Urothelium cell line (cell line): ENCODE measurements around the gene TAT.
"Not testable (repeated sequence)": the region's sequence is repeated elsewhere in the genome, so short reads cannot be mapped to it uniquely, and the experiment has no call there.

Experiments used
- DNase-seq: peaks from one replicate; pipeline ENCODE4 v3.0.0; 2011; ENCODE audit warnings: low spot score, mixed read lengths
- FAIRE-seq: peaks from 2 replicates; lab custom pipeline; 2011; peaks lifted over from hg19 to GRCh38; lab: Jason Lieb, UNC

TAT gene

DNA sequence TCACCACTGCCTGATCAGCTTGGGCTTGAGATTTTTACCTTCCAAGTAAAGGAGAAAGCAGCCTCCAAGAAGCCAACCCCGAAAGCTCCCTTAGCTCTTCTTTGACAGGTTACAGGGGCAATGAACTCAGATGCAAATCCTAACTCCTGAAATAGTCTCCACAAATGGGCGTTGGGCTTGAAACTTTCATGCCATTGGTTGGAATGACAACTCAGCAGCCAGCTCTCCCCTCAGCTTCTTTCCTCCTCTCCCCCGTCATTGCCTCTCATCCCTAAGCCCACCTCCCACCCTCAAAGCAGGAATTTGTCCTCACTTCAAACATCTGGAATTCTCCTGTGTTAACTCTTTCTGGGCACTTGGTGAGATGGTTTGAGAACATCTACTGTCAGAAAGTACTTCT, at the start of gene TAT:
TAT (minus strand) TSS at position 122 of the 400 bp plus-strand sequence. CDS start 677 bp downstream, outside the sequence.
- DNase-seq (no peak), FAIRE-seq (no peak)

DNA sequence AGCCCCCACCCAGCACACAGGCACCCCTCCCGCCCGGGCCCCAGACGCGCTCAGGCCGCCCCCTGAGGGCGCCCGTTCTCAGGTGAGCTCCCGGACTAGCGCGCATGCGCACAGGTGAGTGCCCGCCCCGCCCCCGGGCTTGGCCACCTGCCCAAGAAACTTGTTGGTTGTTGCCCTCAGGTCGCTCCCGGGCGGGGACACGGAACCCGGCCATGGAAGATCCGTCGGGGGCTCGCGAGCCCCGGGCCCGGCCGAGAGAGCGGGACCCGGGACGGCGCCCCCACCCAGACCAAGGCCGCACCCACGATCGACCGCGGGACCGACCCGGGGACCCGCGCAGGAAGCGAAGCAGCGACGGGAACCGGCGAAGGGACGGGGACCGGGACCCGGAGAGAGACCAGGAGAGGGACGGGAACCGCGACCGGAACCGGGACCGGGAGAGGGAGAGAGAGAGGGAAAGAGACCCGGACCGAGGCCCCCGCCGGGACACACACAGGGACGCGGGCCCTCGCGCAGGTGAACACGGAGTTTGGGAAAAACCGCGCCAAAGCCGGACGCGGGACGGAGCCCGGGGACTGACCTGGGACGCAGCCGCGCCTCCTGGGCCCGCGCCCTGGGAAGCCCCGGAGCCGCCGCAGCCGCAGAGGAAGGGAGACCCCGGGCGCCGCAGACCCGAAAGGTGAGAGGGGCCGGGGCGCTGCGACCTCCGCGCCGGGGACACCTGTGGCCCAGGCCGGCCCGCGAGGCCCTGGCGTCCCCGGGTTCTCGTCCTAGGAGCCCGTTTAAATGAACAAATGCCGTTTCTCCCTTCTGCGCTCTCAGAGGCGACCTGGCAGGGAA, 49.3 kb upstream of the TAT start, which contains the start of gene MARVELD3:
MARVELD3 (plus strand) TSS at position 167 of the 840 bp plus-strand sequence; CDS start at position 213, 46 bp downstream.
- FAIRE-seq (no peak), DNase-seq (no peak)

DNA sequence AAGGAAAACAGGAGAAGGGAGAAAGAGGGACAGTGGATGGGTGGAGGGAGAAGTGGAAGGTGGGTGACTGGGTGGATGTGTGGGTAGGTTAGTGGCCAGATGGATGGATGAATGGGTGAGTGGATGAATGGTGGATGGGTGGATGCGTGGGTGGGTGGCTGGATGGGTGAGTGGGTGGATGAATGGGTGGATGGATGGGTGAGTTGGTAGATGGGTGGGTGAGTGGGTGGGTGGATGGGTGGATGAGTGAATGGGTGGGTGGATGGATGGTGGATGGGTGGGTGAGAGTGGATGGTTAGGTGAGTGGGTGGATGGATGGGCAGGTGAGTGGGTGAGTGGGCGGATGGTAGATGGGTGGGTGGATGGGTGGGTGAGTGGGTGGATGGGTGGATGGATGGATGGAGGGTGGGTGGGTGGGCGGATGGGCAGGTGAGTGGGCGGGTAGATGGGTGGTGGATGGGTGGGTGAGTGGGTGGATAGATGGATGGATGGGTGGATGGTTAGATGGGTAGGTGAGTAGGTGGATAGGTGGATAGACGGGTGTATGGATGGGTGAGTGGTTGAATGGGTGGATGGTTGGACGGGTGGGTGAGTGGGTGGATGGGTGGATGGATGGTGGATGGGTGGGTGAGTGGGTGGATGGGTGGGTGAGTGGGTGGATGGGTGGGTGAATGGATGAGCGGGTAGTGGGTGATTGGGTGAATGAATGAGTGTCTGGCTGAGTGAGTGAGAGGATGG, 48.4 kb upstream of the TAT start:
- FAIRE-seq, result no peak
- DNase-seq, result no peak

DNA sequence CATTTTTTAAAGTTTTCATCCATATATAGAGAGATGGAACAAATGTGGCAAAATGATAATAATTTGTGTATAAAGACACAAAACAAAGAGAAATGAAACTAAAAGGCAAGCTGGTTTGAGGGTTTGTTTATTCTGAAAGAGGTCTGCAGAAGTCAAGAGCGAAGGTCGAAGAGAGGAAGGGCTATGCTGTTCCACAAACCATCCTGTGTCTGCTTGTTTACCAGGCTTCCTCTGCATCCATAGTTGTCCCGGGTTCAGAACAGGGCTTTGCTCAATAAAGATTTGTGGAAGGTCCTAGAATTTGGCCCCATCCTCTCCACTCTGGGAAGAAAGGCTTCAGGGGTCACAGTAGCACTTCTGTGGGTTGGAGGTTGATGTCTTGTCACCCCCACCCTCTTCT, 46.7 kb upstream of the TAT start:
- FAIRE-seq, result no peak

DNA sequence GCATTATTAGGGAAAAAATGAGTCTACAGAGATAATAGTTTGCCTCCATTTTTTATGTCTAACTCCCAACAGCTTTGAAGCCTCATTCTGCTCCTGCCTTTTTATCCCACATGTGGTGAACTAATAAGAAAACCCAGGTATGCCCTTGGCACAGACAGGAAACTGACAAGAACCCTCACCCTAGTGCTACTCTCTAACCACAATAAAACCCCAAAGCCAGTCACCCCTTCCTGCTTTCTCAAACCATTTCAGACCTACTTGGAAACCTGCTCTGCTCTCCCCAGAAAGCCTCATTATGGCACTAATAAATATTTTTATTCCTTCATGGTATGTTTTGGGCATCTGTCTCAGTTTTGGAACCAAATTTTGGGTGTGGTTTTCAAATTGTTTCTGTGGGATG, 45.2 kb upstream of the TAT start:
- DNase-seq (no peak), FAIRE-seq (no peak)

More for the DNA sequence above, 46.7 kb upstream of the TAT start:
- no peak for DNase-seq

DNA sequence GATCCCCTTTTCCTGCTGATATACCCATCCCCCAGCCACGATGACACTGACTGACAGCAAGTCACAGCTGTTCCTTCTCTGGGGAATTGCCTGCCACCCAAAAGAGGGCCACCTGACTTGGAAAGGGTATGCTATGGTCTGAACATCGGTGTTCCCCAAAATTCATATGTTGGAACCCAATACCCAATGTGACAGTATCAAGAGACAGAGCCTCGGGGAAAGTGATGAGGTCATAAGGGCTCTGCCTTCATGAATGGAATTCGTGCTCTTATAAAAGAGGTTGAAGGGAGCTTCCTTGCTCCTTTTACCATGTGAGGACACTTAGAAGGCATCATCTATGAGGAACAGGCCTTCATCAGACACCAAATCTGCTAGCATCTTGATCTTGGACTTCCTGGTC, 41.5 kb upstream of the TAT start:
- no peak for FAIRE-seq
- no peak for DNase-seq

DNA sequence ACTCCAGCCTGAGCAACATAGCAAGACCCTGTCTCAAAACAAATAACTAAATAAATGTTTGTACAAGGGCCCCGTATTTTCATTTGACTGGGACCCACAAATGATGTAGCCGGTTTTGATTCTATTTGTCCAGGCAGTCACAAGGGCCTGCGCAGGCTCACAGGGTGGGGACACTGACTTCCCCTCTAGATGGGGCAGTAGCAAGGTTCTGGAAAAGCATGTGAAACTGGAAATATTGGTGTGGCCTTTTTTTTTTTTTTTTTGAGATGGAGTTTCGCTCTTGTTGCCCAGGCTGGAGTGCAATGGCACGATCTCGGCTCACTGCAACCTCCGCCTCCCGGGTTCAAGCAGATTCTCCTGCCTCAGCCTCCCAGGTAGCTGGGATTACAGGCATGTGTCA, 38.1 kb upstream of the TAT start:
- FAIRE-seq, DNase-seq: not testable (repeated sequence)

DNA sequence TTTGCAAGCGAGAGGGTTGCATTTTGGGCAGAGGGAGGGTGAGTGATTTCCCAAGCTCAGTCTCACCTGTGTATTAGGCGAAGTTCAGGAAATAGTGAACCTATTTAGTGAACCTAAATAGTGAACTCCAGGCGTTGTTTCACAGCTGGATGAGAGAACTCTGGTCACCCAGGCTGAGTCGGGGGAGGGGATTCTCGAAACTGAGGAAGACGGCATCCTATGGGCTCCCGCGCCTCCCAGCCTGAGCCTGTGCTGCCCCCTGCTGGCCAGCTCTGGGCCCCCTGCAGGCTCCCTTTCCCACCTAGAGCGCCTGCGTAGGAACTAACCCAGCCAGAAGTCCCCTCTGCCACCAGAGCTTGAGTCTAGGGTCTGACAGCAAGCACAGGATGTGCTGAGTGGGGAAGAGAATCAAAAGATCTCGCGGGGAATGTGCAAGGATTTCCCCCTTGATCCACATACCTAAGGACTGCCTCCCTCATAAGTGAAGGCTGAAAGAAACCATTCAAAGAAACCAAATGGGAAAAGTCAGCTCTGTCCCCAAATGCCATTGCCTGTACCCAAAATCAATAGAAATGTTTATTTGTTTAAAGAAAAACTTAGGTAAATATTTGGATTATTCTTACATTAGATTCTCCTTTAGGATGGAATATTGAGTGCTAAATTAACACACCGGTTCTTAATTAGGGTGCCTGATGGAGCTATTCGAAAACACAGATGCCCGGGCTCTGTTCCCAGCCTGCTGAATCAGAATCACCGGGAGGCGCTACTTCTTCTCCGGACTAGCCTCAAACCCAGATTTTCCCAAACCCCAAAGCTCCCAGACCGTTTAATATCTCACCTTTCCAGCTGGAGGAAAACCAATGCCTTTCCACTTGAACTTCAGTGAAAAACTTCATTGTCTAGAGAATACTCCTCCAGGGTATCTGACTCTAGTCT, 34.3 kb upstream of the TAT start:
- FAIRE-seq, result no peak
- peak; percentile 87 for DNase-seq

DNA sequence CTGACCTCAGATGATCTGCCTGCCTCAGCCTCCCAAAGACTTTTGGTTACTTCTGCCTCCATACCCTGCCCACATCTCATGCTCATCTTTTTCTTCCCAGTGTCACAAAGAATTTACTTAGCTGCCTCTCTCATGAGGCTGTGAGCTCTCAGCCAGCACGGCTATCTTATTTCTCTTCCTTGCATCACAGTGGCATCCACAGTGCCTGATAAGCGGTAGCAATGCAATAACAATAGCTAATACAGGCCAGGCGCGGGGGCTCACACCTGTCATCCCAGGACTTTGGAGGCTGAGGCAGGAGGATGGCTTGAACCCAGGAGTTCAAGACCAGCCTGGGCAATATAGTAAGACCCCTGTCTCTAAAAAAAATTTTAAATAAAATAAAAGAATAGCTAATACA, 33.6 kb upstream of the TAT start:
- no peak for FAIRE-seq
- no peak for DNase-seq

DNA sequence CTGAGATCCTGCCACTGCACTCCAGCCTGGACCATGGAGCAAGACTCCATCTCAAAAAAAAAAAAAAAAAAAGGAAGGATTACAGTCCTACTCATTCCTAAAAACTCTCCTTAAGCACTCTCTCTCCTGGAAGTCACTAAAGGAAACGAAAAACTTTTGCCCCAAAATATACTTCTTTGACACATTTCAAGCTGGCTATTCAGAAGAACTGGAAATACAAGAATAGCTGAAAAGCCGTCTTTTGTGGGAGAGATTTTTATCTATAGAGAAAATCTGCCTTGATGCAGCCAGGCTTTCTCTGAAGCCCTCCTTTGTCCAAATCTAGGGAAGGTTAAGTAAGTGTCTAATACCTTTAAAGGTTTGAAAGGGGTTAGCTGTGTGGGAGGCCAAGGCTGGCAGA, 32.2 kb upstream of the TAT start:
- no peak for DNase-seq
- FAIRE-seq, result no peak

DNA sequence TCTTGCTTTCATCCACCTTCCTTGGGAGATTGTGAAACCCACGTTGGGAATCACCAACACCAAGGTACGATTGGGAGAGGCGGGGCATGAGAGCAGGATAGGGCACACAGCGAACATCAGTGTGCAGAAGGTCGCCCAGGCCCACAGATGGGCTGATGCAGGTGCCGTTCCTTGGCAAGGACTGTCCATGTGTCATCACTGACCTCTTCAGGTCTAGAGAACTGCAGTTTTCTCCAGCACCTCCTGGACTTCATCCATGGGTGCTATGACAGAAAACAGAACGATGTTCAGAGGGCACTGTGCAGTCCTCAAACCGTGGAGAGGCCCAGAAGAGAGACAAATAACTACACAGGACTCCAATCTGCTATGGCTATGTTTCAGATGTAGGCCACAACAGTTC, 23.9 kb upstream of the TAT start:
- no peak for DNase-seq
- no peak for FAIRE-seq

DNA sequence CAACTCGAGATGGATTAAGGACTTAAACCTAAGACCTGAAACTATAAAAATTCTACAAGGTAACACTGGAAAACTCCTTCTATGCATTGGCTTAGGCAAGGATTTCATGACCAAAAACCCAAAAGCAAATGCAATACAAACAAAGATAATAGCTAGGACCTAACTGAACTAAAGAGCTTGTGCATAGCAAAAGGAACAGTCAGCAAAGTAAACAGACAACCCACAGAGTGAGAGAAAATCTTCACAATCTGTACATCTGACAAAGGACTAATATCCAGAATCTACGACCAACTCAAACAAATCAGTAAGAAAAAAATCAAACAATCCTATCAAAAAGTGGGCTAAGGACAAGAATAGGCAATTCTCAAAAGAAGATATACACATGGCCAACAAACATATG, 21.5 kb upstream of the TAT start:
- DNase-seq, FAIRE-seq: not testable (repeated sequence)

DNA sequence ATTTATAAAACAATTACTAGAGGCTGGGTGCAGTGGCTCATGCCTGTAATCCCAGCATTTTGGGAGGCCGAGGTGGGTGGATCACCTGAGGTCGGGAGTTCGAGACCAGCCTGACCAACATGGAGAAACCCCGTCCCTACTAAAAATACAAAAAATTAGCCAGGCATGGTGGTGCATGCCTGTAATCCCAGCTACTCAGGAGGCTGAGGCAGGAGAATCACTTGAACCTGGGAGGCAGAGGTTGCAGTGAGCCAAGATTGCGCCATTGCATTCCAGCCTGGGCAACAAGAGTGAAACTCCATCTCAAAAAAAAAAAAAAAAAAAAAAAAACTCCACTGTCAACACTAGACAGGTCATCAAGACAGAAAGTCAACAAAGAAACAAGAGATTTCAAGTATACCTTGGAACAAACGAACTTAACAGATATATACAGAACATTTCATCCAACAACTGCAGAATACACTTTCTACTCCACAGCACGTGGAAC, 18.5 kb upstream of the TAT start:
- not testable (repeated sequence) for FAIRE-seq, DNase-seq

DNA sequence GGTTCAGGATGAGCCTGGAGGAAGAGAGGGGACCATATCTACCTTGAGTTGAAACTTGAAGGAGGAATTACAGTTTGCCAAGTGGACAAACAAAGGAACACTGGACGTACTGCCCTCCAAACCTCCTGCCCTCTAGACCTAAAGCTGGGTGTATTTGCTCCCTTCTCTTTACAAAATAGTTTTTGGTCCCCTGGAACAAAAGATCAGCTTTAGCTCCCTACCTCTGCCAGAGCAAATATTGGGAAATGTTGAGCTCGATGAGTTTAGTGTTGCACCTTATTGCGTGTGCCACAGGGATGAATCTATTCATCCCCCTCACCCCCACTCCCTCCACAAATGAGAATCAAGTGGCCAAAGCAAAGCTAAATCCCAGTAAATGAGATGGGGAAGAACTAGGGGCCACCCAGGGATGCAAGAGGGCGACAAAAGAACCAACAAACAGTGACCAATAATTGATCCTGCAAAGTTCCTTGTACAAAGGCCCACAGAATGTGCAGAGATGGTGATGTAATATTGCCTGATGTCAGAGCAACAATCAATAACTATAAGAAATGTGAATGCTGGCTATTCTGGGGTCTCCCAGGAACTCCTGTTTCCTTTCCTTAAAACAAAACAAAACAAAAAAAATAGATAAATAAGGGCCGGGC, 17.2 kb upstream of the TAT start:
- FAIRE-seq (no peak), DNase-seq (no peak)

DNA sequence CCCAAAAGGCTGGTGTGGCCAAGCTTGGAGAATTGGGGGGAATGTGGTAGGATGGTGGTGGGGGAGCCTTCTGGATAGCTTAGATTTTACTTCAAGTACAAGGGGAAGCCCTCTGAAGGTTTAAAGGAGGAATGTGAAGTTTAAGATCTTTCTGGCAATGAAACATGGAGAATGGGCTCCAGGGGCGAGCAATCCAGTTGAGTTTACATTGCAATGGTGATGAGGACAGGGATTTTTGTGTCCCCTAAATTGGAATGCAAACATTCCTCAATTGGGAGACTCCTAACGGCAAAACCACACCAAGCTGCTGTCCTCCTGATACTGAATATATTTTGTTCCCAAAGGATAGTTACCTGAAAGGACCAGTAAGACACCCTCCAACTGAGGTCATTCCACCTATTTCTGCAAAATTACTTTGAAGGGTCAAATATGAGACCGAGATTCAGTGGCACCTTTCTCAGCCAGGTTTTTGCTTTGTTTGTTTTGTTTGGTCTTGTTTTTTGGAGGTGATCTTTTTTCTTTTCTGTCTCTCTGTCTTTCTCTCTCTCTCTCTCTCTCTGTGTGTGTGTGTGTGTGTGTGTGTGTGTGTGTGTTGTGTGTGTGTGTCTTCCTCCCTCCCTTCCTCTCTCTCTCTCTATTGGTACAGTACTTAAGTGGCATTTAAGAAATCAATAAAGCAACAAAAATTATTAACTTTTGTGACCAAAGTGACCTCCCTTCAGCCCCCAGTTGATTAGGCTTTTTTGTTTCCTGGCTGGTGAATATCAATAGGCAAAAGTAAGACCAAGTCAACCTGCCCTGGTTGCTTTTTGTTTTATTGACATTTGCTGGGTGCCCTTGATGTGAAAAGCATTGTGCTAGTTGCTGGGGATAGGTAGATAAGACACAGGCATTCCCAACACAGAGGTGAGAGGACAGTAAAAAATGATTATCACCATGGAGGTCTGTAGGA, 16.4 kb upstream of the TAT start:
- no peak for FAIRE-seq
- DNase-seq, result no peak

DNA sequence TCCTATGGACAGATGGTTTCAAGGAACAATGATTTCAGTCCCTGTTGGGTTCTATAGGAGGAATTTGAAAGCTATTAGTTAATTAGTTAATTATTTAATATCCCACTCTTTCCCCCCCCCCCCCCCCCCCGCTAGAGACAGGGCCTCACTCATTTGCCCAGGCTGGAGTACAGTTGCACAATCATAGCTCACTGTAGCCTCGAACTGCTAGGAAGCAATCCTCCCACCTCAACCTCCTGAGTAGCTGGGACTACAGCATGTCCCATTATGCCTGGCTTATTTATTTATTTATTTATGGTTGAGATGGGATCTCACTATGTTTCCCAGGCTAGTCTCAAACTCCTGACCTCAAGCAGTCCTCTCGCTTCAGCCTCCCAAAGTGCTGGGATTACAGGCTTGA, 15.0 kb upstream of the TAT start:
- DNase-seq (no peak), FAIRE-seq (no peak)

DNA sequence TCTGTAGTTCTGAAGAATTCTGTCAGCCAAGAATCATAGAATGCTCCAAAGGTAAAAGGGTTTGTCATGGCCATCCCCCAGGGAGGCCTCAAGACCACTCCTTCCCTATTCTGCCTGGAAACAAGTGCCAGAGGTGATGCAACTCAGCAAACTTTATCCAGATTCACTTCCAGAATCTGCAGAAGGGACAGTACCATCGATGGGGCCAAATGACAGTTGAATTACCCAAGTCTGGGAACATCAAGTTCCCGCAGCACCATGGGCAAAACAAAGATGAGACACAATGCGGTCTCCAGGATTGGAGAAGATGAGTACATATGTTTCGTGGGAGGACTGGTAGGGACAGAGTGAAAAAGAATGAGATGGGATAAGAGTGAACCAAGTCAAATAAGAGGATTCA, 13.7 kb upstream of the TAT start:
- FAIRE-seq (no peak), DNase-seq (no peak)

DNA sequence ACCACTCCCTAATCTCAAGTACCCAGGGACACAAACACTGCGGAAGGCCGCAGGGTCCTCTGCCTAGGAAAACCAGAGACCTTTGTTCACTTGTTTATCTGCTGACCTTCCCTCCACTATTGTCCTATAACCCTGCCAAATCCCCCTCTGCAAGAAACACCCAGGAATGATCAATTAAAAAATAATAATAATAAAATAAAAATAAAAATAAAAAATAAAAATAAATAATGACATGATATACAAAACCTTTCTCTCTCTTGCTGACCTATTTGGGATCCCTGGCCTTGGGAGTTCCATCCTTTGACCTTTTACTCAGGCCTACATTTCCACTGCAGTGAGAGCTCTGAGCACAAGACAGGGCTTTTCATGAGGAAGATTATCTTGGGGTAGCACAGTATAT, 13.2 kb upstream of the TAT start:
- not testable (repeated sequence) for DNase-seq, FAIRE-seq

DNA sequence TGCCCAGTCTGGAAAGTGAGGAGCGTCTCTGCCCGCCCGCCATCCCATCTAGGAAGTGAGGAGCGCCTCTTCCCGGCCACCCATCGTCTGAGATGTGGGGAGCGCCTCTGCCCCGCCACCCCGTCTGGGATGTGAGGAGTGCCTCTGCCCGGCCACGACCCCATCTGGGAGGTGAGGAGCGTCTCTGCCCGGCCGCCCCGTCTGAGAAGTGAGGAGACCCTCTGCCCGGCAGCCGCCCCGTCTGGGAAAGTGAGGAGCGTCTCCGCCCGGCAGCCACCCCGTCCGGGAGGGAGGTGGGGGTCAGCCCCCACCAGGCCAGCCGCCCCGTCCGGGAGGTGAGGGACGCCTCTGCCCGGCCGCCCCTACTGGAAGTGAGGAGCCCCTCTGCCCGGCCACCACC, 12.4 kb upstream of the TAT start:
- FAIRE-seq, DNase-seq: not testable (repeated sequence)
